Ovary (tissue), 9 donors: ENCODE data around the gene CCDC120. TPM values are rescaled to one million over a fixed set of nuclear protein-coding genes. Genes with fewer than 3 reads are reported as not detected.

Source experiments
- DNase-seq, 5 donors: peaks; one replicate each; pipeline ENCODE4 v3.0.0-alpha.2; 2019 to 2020
- H3K27ac ChIP-seq, 2 donors: fragments of 200-600 bp; one replicate each; pipeline versions ENCODE4 v1.5.1 to v1.8.0; 2019 to 2022
- H3K27me3 ChIP-seq: fragments of 200-600 bp; one replicate; pipeline ENCODE4 v1.8.0; 2022
- H3K36me3 ChIP-seq: fragments of 200-600 bp; sonication (generic); one replicate; pipeline ENCODE4 v1.5.1; 2019
- H3K4me1 ChIP-seq: one replicate; pipeline ENCODE4 v1.8.1; 2013; ENCODE audit warnings: mild to moderate bottlenecking, moderate library complexity; ENCODE audit not compliant: insufficient read depth
- H3K4me3 ChIP-seq: fragments of 200-600 bp; sonication (generic); one replicate; pipeline ENCODE4 v1.5.1; 2017
- H3K9me3 ChIP-seq, 2 donors: fragments of 200-600 bp in 1 of 2; sonication (generic) in 1 of 2; one replicate each; pipeline versions ENCODE4 v1.5.1 to v1.8.1; 2013 to 2019; ENCODE audit warnings: mild to moderate bottlenecking in 1 of 2, moderate library complexity in 1 of 2
- EP300 ChIP-seq: sonication (generic); formaldehyde crosslinking; IDR thresholded peaks from one replicate; pipeline ENCODE4 v1.6.1; 2017; ENCODE audit warnings: antibody characterized with exemption
- POLR2A ChIP-seq: fragments of 450-650 bp; IDR thresholded peaks from one replicate; pipeline ENCODE4 v1.6.1; 2017; ENCODE audit warnings: antibody characterized with exemption, mild to moderate bottlenecking, moderate library complexity
- WGBS, 3 donors: extraction: QIAGEN DNeasy Blood & Tissue Kit in 1 of 3; methylation state at CpG; one replicate each; pipeline versions ENCODE4 v1.1.5 to v1.1.7; 2013 to 2017; 5-methylcytosine and 5-hydroxymethylcytosine counted together
- intact Hi-C, 4 donors: fragments of 100-400 bp; cut with DNase I; formaldehyde crosslinking; loops; one replicate each; pipeline versions ENCODE4 v1.11.0 to v1.15.1; 2022 to 2023
- polyA plus RNA-seq, 2 donors: library from polyadenylated mRNA; stranded (reverse); fragments of 200-250 nt in 1 of 2; fragments of 350-450 nt in 1 of 2; fragmentation: Illumina TruSeq in 1 of 2; extraction: RNeasy Lipid Tissue Mini Kit (QIAGEN cat#74804) in 1 of 2; gene quantifications; one replicate each; pipeline ENCODE4 v1.2.3, GENCODE V29; 2013 to 2014
- total RNA-seq, 7 donors: library from RNA; depleted of rRNA in 2 of 7; stranded (reverse); fragments of >200 nt in 2 of 7; fragmentation: NEBNext Ultra II Directional in 3 of 7; extraction: Animal tissue kit (Norgen Biotek cat#: 25700) in 3 of 7; gene quantifications; one replicate each; pipeline versions ENCODE4 v1.1.0 to v1.2.4, GENCODE V29; 2016 to 2023
- TF ChIP-seq, protein P1 (sequence below), 3 donors: fragments of 450-650 bp in 2 of 3; fragments of 200-600 bp in 1 of 3; IDR thresholded peaks; one replicate each; pipeline versions ENCODE4 v1.5.1 to v1.8.0; 2016 to 2022; ENCODE audit warnings: antibody characterized with exemption in 3 of 3, mild to moderate bottlenecking in 1 of 3
- donor health status: DM: no; HTN: no; CAD: no; lungs with moderate emphysema.
- donor health status: DM: no; HTN: no; CAD: no.
- donor health status: Bipolar disorder and iron deficiency.
- donor health status: DM: yes; HTN: yes; CAD: no.
- donor health status: DM: no; HTN: no; CAD: no.
- donor health status: DM: yes; HTN: yes; CAD: no.

CCDC120 gene
- total and polyA plus RNA-seq, 9 donors, result 3.3 to 11.2 (median 9.1) TPM

DNA sequence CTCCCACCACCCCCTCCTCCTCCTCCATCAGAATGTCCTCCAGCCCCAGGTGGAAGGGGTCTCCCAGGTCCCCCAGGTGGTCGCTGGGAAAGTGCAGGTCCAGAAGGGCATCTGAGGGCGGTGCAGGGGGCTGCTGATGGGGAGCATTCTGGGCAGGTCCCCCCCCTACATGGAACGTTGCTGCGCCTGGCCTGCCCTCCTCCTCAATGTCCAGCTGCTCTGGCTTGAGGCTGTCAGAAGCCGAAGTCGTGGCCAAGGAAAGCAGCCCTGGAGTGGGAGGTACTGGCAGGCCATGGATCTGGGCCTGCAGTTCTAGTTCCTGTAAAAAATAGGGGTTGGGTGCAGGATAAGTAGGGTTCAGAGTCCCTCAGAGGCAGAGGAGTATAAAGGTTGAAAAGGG, 28.5 kb upstream of the CCDC120 start:
- H3K36me3 ChIP-seq, result no peaks in the 10 kb centered on the region

DNA sequence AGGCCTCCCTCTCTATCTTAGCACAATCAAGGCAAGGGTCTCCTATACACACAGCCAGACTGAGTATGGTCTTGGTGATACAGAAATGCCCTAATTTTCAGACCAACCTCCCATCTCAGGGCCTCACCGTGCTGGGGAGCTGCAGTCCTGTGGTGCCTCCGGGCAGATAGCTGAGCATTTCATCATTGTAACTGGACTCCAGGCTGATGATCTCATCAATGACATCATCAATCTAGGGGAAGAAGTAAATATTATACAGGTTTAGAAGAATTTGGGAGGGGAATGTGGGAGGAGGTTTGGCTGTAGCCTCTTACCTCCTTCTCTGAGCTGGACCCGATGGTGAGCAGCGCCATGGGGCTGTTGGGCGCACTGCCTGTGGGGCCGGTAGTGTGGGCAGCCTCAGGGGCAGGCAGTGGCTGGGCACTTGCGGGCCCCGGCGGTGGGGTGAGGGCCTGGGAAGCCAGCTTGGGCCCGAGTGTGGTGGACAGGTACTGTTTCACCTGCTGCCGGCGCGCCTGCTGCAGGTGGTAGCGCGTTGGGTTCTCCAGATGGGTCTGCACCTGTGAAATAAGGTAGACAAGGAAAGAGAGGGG, 20.8 kb upstream of the CCDC120 start:
- Histone ChIP-seq H3K9me3 (no peaks in the 10 kb centered on the region), H3K27ac (no peak overlapping the region), H3K36me3 (no peaks in the 10 kb centered on the region), H3K27me3 (no peaks in the 10 kb centered on the region), H3K4me3 (no peak overlapping the region), H3K4me1 (peaks cover 2% of the 10 kb centered on the region)
- TF ChIP-seq EP300 (no peak), POLR2A (no peak)
- TF ChIP-seq, protein P1, sequence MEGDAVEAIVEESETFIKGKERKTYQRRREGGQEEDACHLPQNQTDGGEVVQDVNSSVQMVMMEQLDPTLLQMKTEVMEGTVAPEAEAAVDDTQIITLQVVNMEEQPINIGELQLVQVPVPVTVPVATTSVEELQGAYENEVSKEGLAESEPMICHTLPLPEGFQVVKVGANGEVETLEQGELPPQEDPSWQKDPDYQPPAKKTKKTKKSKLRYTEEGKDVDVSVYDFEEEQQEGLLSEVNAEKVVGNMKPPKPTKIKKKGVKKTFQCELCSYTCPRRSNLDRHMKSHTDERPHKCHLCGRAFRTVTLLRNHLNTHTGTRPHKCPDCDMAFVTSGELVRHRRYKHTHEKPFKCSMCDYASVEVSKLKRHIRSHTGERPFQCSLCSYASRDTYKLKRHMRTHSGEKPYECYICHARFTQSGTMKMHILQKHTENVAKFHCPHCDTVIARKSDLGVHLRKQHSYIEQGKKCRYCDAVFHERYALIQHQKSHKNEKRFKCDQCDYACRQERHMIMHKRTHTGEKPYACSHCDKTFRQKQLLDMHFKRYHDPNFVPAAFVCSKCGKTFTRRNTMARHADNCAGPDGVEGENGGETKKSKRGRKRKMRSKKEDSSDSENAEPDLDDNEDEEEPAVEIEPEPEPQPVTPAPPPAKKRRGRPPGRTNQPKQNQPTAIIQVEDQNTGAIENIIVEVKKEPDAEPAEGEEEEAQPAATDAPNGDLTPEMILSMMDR (IDR thresholded peaks at IDR 0.05), result no peak
- 86 to 92% (median 88%) methylated on average over 15 of the region's 15 CpGs for WGBS, 3 donors
- intact Hi-C loops, result no loop called here
- DNase-seq, result no peak

More for the DNA sequence above, 28.5 kb upstream of the CCDC120 start:
- Histone ChIP-seq H3K9me3 (no peaks in the 10 kb centered on the region), H3K4me3 (no peak overlapping the region), H3K4me1 (peaks cover 2% of the 10 kb centered on the region), H3K27ac (no peak overlapping the region), H3K27me3 (no peaks in the 10 kb centered on the region)
- WGBS, 3 donors, result 43 to 45% (median 44%) methylated on average over 6 of the region's 6 CpGs
- TF ChIP-seq EP300, result no peak
- no peak for TF ChIP-seq POLR2A
- TF ChIP-seq, protein P1 (IDR thresholded peaks at IDR 0.05), result no peak
- intact Hi-C loops, result no loop called here
- no peak for DNase-seq

DNA sequence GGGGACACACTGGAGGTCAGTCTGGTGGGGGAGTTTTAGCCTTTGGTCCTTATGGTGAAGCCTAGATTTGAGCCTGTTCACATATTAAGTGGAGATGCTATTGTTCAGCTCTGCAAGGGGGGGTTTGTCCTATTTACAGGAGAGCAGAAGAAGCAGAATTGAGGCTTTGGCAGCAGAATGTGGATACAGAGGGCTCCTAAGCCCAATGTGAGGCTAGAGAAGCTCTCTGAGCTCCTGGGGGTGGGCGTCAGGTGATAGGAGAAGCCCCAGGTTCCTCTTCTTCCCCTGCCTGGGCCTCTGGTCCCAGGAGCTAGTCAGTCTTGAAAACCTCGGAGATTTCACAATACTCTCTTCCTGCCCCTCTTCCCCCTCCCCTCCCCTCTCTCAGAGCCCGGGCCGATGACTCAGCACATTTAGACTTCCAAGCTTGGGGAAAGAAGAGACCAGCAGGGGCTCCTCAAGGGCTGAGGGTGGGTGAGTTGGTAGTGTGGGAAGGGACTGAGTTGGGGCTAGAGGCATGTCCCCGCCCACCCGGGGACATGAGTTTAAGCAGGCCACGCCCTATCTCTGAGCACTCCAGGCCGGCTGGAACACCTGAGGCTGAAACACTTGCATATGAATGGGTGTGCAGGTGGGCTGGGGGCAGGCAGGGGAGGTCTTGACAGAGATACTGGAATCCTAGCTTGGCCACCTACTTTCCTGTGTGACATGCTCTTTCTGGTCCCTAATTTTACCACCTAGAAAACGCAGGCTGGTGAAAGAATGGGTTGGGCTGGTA, 19.0 kb upstream of the CCDC120 start:
- Histone ChIP-seq H3K36me3 (no peaks in the 10 kb centered on the region), H3K27me3 (no peaks in the 10 kb centered on the region), H3K9me3 (peaks cover 0 to 3% of the 10 kb centered on the region in 2 donors), H3K27ac (peak overlapping the region; percentile 65 to 97), H3K4me3 (peak overlapping the region; percentile 61), H3K4me1 (no peaks in the 10 kb centered on the region)
- 30 to 34% (median 31%) methylated on average over 9 of the region's 9 CpGs for WGBS, 3 donors
- TF ChIP-seq EP300, result no peak
- TF ChIP-seq, protein P1 (IDR thresholded peaks at IDR 0.05), result peak in 1 of 3 donors; percentile 37
- DNase-seq, result peak; percentile 75 to 90 (median 85)
- intact Hi-C loops, result no loop called here

GRCh38 chrX:49040376-49040955, 18.3 kb upstream of the CCDC120 start:
- 24 to 36% (median 29%) methylated on average over 7 of the region's 7 CpGs for WGBS, 3 donors
- intact Hi-C loops, result no loop called here
- Histone ChIP-seq H3K4me1 (no peaks in the 10 kb centered on the region), H3K9me3 (peaks cover 0 to 3% of the 10 kb centered on the region in 2 donors), H3K4me3 (peak overlapping the region; percentile 61), H3K27ac (peak overlapping the region; percentile 65 to 97), H3K27me3 (no peaks in the 10 kb centered on the region), H3K36me3 (no peaks in the 10 kb centered on the region)
- TF ChIP-seq POLR2A (peak; percentile 5), EP300 (no peak)
- TF ChIP-seq, protein P1 (IDR thresholded peaks at IDR 0.05), result no peak
- DNase-seq, result peak in 1 of 5 donors; percentile 42
